HCT116 (cell line): Measurements from ENCODE around the gene GPX5. TPM values are rescaled to one million over a fixed set of nuclear protein-coding genes. Genes with fewer than 3 reads are reported as not detected.

Experiments
- ATAC-seq: fragments of 200-7000 bp; cut with Tn5 transposase; 2 replicates; pipeline ENCODE4 v1.9.1; 2020; ENCODE audit warnings: mild to moderate bottlenecking, moderate library complexity
- BruUV-seq: library from RNA; stranded (reverse); fragments of 400-500 nt; replicated peaks from 2 replicates; lab custom pipeline; 2021; lab: Mats Ljungman, UMichigan
- CTCF ChIA-PET: fragments of 300-600 bp; sonication (Branson Sonifier 250); formaldehyde crosslinking; loops from one replicate; lab custom pipeline; 2021; ENCODE audit warnings: antibody characterized with exemption; lab: Charles Lee
- POLR2A ChIA-PET: fragments of 300-600, 350-600 bp; sonication (Branson Sonifier 250); formaldehyde crosslinking; loops from one replicate; lab custom pipeline; 2021; ENCODE audit warnings: antibody characterized with exemption; lab: Charles Lee
- RAD21 ChIA-PET, 2 experiments: fragments of 300-600 bp; sonication (Branson Sonifier 250); formaldehyde crosslinking; loops; one replicate each; lab custom pipeline; 2023; ENCODE audit warnings: low total read pairs in 2 of 2; ENCODE audit not compliant: uncharacterized antibody in 2 of 2, unreplicated experiment in 2 of 2, low non-redundant PET in 1 of 2; lab: Charles Lee
- DNase-seq: peaks from one replicate; pipeline ENCODE4 v3.0.0-alpha.2; 2010; ENCODE audit warnings: low read depth, low spot score
- H2AFZ ChIP-seq: fragments of 200-600 bp; shearing (Covaris generic), sonication (generic); 2 replicates; pipeline ENCODE4 v1.6.1; 2017; ENCODE audit warnings: low read depth, mixed run types, mixed read lengths, antibody characterized with exemption, low read length; ENCODE audit not compliant: poor library complexity, severe bottlenecking
- H3K27ac ChIP-seq: 2 replicates; pipeline ENCODE4 v1.5.1; 2012; ENCODE audit warnings: low read depth, low read length
- H3K27me3 ChIP-seq: fragments of 200-600 bp; sonication (generic); 2 replicates; pipeline ENCODE4 v1.6.1; 2016; ENCODE audit warnings: mixed run types, low read length, mixed read lengths; ENCODE audit not compliant: insufficient read depth
- H3K36me3 ChIP-seq, 2 experiments: fragments of 200-500 bp in 1 of 2; fragments of 200-600 bp in 1 of 2; sonication (Bioruptor generic) in 1 of 2; sonication (generic) in 1 of 2; 2 replicates each; pipeline versions ENCODE4 v1.5.1 to v1.6.1; 2014 to 2016; ENCODE audit warnings: low read length in 2 of 2, inconsistent platforms in 1 of 2, mixed read lengths in 1 of 2, mixed run types in 1 of 2; ENCODE audit not compliant: insufficient read depth in 2 of 2, control insufficient read depth in 1 of 2
- H3K4me1 ChIP-seq, 2 experiments: fragments of 200-600 bp in 1 of 2; sonication (generic) in 1 of 2; 2 replicates each; pipeline versions ENCODE4 v1.5.1 to v1.6.1; 2012 to 2017; ENCODE audit warnings: low read length in 2 of 2, inconsistent platforms in 1 of 2, mild to moderate bottlenecking in 1 of 2, mixed read lengths in 1 of 2, mixed run types in 1 of 2, moderate library complexity in 1 of 2; ENCODE audit not compliant: insufficient read depth in 2 of 2, control insufficient read depth in 1 of 2
- H3K4me2 ChIP-seq: fragments of 200-600 bp; sonication (generic); 2 replicates; pipeline ENCODE4 v1.6.1; 2017; ENCODE audit warnings: mixed run types, low read length, mixed read lengths
- H3K4me3 ChIP-seq, 2 experiments: fragments of 200-600 bp in 1 of 2; sonication (generic) in 1 of 2; replicated peaks in 1 of 2; 2 replicates each; pipeline ENCODE4 v1.5.1; 2011 to 2016; ENCODE audit warnings: low read length in 2 of 2, control low read depth in 1 of 2, low read depth in 1 of 2, mild to moderate bottlenecking in 1 of 2, mixed read lengths in 1 of 2, mixed run types in 1 of 2
- H3K79me2 ChIP-seq: fragments of 200-600 bp; sonication (generic); 2 replicates; pipeline ENCODE4 v1.6.1; 2017; ENCODE audit warnings: mild to moderate bottlenecking, mixed run types, low read length, moderate library complexity, mixed read lengths; ENCODE audit not compliant: insufficient read depth
- H3K9ac ChIP-seq: fragments of 200-600 bp; sonication (generic); 2 replicates; pipeline ENCODE4 v1.6.1; 2016; ENCODE audit warnings: low read length, mixed read lengths
- H3K9me2 ChIP-seq: fragments of 200-600 bp; sonication (generic), shearing (Covaris generic); 2 replicates; pipeline ENCODE4 v1.6.1; 2017; ENCODE audit warnings: mixed run types, mild to moderate bottlenecking, moderate library complexity; ENCODE audit not compliant: insufficient read depth
- H3K9me3 ChIP-seq, 2 experiments: fragments of 200-500 bp in 1 of 2; fragments of 200-600 bp in 1 of 2; sonication (Bioruptor generic) in 1 of 2; sonication (generic) in 1 of 2; 2 replicates each; pipeline ENCODE4 v1.6.1; 2014 to 2017; ENCODE audit warnings: low read length in 2 of 2, mixed read lengths in 2 of 2, inconsistent platforms in 1 of 2, low read depth in 1 of 2, mild to moderate bottlenecking in 1 of 2, mixed run types in 1 of 2, moderate library complexity in 1 of 2; ENCODE audit not compliant: control insufficient read depth in 1 of 2, insufficient read depth in 1 of 2
- H4K20me1 ChIP-seq: fragments of 200-600 bp; sonication (generic), shearing (Covaris generic); 2 replicates; pipeline ENCODE4 v1.6.1; 2017; ENCODE audit warnings: mixed run types, mild to moderate bottlenecking, moderate library complexity; ENCODE audit not compliant: insufficient read depth
- CBX3 ChIP-seq: IDR thresholded peaks from 2 replicates; pipeline ENCODE4 v1.6.1; 2012; ENCODE audit warnings: low read depth
- CEBPB ChIP-seq: IDR thresholded peaks from 2 replicates; pipeline ENCODE4 v1.6.1; 2012; ENCODE audit warnings: low read depth
- ELF1 ChIP-seq: IDR thresholded peaks from 2 replicates; pipeline ENCODE4 v1.6.1; 2012; ENCODE audit warnings: low read depth, borderline replicate concordance
- EZH2 ChIP-seq: fragments of 200-600 bp; sonication (generic); IDR thresholded peaks from 2 replicates; pipeline ENCODE4 v1.6.1; 2017; ENCODE audit warnings: antibody characterized with exemption, mixed run types
- EZH2phosphoT487 ChIP-seq: fragments of 200-600 bp; IDR thresholded peaks from 2 replicates; pipeline ENCODE4 v1.6.1; 2018; ENCODE audit warnings: antibody characterized with exemption, borderline replicate concordance
- FOSL1 ChIP-seq: IDR thresholded peaks from 2 replicates; pipeline ENCODE4 v1.6.1; 2012; ENCODE audit warnings: low read depth
- JUND ChIP-seq: IDR thresholded peaks from 2 replicates; pipeline ENCODE4 v1.6.1; 2012
- RAD21 ChIP-seq: IDR thresholded peaks from 2 replicates; pipeline ENCODE4 v1.6.1; 2012; ENCODE audit warnings: low read depth, mild to moderate bottlenecking
- SIN3A ChIP-seq: IDR thresholded peaks from 2 replicates; pipeline ENCODE4 v1.6.1; 2012; ENCODE audit warnings: low read depth
- SP1 ChIP-seq: IDR thresholded peaks from 2 replicates; pipeline ENCODE4 v1.6.1; 2012; ENCODE audit warnings: low read depth
- SRF ChIP-seq: IDR thresholded peaks from 2 replicates; pipeline ENCODE4 v1.6.1; 2012; ENCODE audit warnings: low read depth
- YY1 ChIP-seq: IDR thresholded peaks from 2 replicates; pipeline ENCODE4 v1.6.1; 2011; ENCODE audit warnings: low read length, low read depth, moderate library complexity, mild to moderate bottlenecking; ENCODE audit not compliant: insufficient replicate concordance; ENCODE audit errors: extremely low read depth
- ZNF274 ChIP-seq: fragments of 200-500 bp; sonication (Bioruptor generic); IDR thresholded peaks from 2 replicates; pipeline ENCODE4 v1.6.1; 2014; ENCODE audit warnings: mild to moderate bottlenecking, low read depth, low read length, inconsistent platforms
- intact Hi-C: fragments of 100-400 bp; cut with micrococcal nuclease; formaldehyde crosslinking; loops from 2 replicates; pipeline ENCODE4 v1.10.0; 2022
- total RNA-seq: library from RNA; stranded (reverse); gene quantifications from one replicate; pipeline ENCODE4 v1.2.1, GENCODE V29; 2021; ENCODE audit not compliant: unreplicated experiment
- TF ChIP-seq, protein P1 (sequence below): IDR thresholded peaks from 2 replicates; pipeline ENCODE4 v1.6.1; 2011; ENCODE audit warnings: mild to moderate bottlenecking, low read length, moderate library complexity; ENCODE audit not compliant: insufficient replicate concordance; ENCODE audit errors: extremely low read depth
- TF ChIP-seq, protein P2 (sequence below): IDR thresholded peaks from 2 replicates; pipeline ENCODE4 v1.6.1; 2012
- TF ChIP-seq, protein P3 (sequence below): IDR thresholded peaks from 2 replicates; pipeline ENCODE4 v1.6.1; 2012

GPX5 gene
- total RNA-seq, 1 experiment from 2014 or later = not detected

DNA sequence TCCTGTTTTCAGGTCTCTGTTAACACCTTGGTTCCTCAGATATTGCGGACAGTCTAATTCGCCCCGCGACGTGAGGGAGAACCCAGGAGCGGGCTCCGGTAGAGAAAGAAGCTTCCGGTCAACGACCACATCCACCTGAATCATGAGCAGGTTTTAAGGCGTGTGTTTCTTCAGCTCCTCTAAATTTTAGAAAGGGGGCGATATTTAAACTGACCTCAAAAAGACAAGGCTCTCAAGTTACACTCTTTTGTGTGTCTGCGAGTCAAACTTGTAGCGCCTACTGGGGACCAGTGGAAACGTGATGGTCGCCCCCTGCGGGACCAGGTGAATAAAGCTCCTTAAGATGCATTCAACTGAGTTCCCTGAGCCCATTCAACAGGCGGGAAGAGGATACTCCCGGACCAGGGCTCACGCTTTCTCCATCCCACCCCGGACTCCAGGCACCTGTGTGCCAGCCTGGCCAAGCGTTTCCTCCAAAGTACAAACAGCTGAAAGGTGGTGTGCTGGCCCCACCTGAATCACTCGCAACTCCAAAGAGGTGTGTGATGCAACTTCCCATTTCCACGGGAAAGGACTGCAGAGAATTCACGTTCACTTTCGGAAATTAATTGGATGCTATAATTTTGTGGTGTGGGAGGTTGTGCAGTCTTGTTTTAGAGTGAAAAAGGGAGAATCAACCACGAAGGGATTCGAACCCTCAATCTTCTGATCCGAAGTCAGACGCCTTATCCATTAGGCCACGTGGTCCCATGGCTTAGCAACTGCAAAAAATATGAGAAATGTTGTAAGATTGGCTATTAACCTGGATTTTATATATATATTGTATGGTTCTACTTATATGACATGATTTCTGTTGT is 17.0 kb downstream of the GPX5 start (continued):
- no peak for TF ChIP-seq YY1
- TF ChIP-seq SP1 = no peak; the same call in 1 of the 2 replicates
- TF ChIP-seq SRF = no peak
- no peak for TF ChIP-seq ELF1
- TF ChIP-seq, all 23 proteins: peak for 6

DNA sequence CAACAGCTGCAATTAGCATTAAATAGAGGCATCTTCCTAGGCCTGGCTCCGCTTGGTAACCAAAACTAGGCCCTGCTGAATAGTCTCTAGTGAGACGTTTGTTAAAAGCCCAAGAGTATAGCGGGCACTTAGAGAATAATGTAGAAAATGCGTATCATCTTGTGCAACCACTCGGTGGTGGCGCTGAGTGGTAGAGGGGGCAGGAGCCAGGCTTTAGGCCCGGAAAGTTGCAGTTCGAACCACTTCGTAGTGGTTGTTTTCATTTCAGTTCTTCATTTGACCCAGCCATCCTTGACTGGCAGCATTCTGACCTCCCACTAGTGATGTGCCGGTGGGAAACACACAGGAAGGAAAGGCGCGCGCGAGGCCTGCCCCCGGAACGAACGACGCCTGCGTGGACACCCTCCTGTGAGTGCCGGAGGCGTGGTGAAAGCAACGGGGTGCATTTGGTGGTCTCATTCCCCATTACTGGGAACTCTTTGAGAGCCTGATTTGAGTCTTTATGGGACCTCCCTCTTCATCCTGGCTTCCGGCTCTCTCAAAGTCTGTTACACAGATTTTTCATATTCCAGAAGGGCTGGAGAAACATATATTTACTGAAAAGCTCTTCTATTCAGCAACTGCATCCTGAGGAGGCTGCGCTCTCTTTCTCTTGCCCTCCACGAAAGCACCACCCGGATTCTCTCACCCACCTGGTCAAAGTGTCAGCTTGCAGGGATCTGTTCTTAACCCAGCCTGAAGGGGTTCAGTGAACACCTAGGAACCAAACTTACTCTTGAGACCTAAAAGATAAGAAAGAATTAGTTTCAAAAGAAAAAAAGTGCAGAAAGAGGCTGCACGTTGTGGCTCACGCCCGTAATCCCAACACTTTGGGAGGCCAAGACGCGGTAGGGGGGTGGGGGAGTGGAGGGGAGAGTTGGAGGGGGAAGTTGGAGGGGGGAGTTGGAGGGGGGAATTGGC is 18.2 kb downstream of the GPX5 start:
- no peak overlapping the region for H3K9ac ChIP-seq
- no peak overlapping the region for H3K27ac ChIP-seq
- no peaks in the 10 kb centered on the region for H3K79me2 ChIP-seq
- H3K4me3 ChIP-seq = no peak overlapping the region
- H3K4me1 ChIP-seq = peaks cover 6 to 12% of the 10 kb centered on the region in 2 experiments; a peak in 3 of 4 replicates
- H4K20me1 ChIP-seq = no peaks in the 10 kb centered on the region
- no TSS peak for BruUV-seq
- no peaks in the 10 kb centered on the region for H3K36me3 ChIP-seq
- no peaks in the 10 kb centered on the region for H3K27me3 ChIP-seq
- TF ChIP-seq RAD21 (no peak), CBX3 (no peak), EZH2 (no peak), CEBPB (no peak), FOSL1 (no peak), EZH2phosphoT487 (no peak), JUND (no peak), YY1 (no peak), SRF (no peak), SIN3A (no peak), ZNF274 (no peak), ELF1 (no peak)
- TF ChIP-seq, protein P1, sequence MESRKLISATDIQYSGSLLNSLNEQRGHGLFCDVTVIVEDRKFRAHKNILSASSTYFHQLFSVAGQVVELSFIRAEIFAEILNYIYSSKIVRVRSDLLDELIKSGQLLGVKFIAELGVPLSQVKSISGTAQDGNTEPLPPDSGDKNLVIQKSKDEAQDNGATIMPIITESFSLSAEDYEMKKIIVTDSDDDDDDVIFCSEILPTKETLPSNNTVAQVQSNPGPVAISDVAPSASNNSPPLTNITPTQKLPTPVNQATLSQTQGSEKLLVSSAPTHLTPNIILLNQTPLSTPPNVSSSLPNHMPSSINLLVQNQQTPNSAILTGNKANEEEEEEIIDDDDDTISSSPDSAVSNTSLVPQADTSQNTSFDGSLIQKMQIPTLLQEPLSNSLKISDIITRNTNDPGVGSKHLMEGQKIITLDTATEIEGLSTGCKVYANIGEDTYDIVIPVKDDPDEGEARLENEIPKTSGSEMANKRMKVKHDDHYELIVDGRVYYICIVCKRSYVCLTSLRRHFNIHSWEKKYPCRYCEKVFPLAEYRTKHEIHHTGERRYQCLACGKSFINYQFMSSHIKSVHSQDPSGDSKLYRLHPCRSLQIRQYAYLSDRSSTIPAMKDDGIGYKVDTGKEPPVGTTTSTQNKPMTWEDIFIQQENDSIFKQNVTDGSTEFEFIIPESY = no peak
- TF ChIP-seq, protein P2, sequence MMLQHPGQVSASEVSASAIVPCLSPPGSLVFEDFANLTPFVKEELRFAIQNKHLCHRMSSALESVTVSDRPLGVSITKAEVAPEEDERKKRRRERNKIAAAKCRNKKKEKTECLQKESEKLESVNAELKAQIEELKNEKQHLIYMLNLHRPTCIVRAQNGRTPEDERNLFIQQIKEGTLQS = no peak
- TF ChIP-seq, protein P3, sequence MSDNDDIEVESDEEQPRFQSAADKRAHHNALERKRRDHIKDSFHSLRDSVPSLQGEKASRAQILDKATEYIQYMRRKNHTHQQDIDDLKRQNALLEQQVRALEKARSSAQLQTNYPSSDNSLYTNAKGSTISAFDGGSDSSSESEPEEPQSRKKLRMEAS = no peak
- no peaks in the 10 kb centered on the region for H3K9me2 ChIP-seq
- H2AFZ ChIP-seq = no peak overlapping the region
- POLR2A ChIA-PET = no interaction called here
- ATAC-seq = no peak
- H3K4me2 ChIP-seq = no peak overlapping the region
- intact Hi-C loops = loop anchor here (5.0 kb wide), 2 partner anchors 53 to 138 kb away; no protein-coding TSS in a partner anchor
- DNase-seq = no peak
- RAD21 ChIA-PET = no interaction called here
- no peaks in the 10 kb centered on the region for H3K9me3 ChIP-seq
- CTCF ChIA-PET = interaction anchor here (1.1 kb wide), 1 partner anchor 26 kb away, joined by 3 read pairs; no protein-coding TSS in a partner anchor
